Esophagus squamous epithelium (tissue), 4 donors: ENCODE measurements around the gene VKORC1L1.
"Not testable (repeated sequence)": the region's sequence is repeated elsewhere in the genome, so short reads cannot be mapped to it uniquely, and the experiment has no call there.

ENCODE experiments used
- CTCF ChIP-seq, 6 experiments: fragments of 450-650 bp in 4 of 6; fragments of 200-600 bp in 2 of 6; sonication (generic) in 2 of 6; IDR thresholded peaks; one replicate each; pipeline ENCODE4 v1.5.1; 2016 to 2019; ENCODE audit warnings: antibody characterized with exemption in 6 of 6, mild to moderate bottlenecking in 4 of 6, moderate library complexity in 4 of 6
- POLR2A ChIP-seq, 4 donors: fragments of 450-650 bp; IDR thresholded peaks; one replicate each; pipeline ENCODE4 v1.6.1; 2017; ENCODE audit warnings: antibody characterized with exemption in 4 of 4, mild to moderate bottlenecking in 4 of 4, moderate library complexity in 3 of 4

DNA sequence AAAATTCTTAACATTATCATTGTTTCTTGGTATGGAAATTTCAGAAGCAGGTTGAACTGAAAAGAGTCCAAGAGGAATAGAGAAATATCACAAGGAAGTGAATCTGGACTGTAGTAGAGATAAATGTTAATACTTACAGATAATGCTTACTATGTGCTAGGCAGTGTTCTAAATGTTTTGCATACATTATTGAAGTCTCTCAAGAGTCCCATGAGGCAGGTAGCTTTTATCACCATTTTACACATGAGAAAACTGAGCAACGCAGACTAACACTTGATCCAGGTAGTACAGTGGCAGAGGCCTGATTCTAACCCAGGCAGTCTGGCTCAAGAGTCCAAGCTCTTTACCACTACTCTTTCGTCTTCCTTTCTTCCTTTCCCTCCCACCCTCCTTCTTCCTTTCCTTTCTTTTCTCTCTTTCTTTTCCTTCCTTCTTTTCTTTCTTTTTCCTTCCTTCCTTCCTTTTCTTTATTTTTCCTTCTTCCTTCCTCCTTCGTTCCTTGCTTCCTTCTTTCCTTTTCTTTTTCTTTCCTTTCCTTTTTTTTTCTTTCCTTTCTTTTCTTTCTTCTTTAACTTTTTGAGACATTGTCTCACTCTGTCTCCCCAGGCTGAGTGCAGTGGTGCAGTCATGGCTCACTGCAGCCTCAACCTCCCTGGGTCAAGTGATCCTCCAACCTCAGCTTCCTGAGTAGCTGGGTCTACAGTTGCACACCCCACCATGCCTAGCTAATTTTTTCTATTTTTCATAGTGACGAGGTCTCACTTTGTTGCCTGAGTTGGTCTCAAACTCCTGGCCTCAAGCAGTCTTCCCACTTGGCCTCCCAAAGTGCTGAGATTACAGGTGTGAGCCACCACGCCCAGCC lies 6.6 kb downstream of the VKORC1L1 start:
- not testable (repeated sequence) for TF ChIP-seq CTCF, POLR2A (IDR thresholded peaks at IDR 0.05)
